Measurements from ENCODE around the gene DAPK1.

DAPK1 gene

GRCh38 chr9:87618931-87619330 lies 121.3 kb downstream of the DAPK1 start:
- no peak for DNase-seq

DNA sequence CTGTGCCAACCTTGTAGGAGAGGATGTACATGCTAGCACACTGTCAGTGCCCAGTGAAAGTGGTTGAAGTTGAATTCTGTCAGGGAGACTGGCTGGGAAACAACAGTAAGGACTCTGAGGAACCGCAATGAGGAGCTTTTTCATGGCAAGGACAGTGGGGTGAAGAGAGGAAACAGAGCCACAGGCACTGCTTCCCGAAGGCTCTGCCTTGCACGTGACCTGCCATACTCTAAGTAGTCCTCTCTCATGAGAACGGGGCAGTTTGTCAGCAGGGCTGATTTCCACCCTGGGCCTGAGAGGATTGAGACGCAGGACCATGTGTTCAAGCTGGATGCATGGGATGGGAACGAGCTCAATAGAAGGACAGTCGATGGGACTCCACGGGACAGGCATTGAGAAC lies 121.7 kb downstream of the DAPK1 start:
- DNase-seq, result no peak

DNA sequence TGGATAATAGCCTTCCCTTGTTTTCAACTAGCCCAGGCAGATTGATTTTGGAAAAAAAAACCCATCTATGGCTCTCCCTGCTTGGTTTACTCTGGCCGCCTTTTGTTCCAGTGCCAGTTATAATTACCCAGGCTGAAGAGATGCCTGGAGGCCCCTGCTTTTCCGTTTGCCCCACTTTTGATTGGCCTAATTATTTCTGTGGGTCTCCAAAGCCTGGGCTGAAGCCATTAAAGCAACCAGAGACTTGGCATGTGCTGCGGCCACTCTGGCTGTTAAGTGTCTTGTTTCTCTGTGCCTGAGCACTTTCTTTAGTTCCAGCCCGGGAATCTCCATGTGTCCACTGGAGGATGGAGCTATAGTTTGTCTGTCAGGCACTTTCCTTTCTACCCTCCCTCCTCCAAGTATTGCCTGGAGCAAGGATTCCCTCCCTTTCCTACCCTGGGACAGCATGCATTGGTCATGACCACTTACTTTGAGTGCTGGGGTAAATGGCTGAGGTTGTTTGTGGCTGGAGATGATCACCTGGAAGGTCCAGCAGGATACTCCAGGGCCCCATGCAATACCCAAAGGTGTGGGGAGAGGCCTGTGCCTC lies 123.2 kb downstream of the DAPK1 start:
- no peak for DNase-seq

GRCh38 chr9:87622098-87622497 lies 124.4 kb downstream of the DAPK1 start:
- no peak for DNase-seq

DNA sequence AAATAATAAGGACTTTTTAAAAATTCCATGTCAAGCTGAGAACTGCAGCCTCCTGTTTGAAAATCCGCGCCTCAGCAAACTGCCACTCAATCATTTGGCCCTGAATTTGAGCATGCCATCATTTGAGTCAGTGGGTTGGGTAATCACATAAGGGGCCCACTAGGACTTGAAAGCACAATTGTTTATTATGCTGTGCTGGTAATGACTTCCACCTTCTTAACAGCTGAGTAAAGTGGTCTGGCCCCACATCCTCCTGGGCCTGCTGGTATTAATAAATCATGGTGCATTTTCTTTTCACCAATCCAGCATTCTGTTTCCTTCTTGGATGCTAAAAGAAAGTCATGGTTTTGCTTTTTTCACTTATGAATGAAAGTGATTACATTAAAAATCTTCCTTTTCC lies 125.3 kb downstream of the DAPK1 start:
- no peak for DNase-seq

- DNase-seq, result no peak
These were observed 130.7 kb downstream of the DAPK1 start for GRCh38 chr9:87628346-87628745.

- DNase-seq, result no peak
These were observed 131.4 kb downstream of the DAPK1 start for GRCh38 chr9:87629104-87629503.

DNA sequence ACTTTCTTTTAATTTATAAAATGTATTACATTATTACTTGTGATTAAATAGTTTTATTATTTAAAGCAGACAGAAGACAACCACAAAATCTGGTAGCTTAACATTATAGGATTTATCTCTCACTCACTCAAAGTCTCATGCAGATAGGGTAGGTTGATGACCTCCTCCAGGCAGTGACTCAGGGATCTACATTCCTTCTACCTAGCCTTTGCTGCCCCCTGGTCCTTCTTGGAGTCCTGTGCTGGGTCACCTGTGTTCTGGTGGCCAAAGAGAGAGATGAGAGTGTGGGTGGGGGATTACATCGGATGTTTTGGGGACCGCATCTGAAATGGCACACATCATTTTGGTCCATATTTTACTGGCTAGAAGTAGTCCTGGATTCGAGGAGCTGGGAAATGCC lies 132.6 kb downstream of the DAPK1 start:
- DNase-seq, result no peak

GRCh38 chr9:87630846-87631245 lies 133.2 kb downstream of the DAPK1 start:
- no peak for DNase-seq

GRCh38 chr9:87635656-87636501 lies 138.2 kb downstream of the DAPK1 start:
- no peak for DNase-seq

DNA sequence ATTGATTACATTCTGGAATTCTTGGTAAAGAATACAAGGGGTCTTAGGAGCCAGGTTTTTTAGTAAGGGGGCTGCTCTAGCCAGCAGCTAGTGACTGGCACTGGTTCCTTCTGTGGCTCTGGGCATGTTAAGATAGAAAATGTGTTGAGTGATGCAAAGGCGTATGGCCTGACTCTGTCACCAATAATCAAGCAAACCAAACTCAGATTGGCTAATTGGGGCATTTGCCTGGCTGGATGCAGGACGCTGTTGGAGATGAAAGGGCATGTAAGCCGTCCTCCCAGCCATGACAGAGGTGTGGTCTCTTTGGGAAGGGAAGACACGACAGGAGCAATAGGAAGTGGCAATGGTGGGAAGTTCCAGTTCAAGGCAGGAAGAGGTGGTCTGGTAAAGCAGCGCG lies 140.6 kb downstream of the DAPK1 start:
- DNase-seq, result no peak

- DNase-seq, result no peak
These were observed 142.3 kb downstream of the DAPK1 start for GRCh38 chr9:87639949-87640348.

DNA sequence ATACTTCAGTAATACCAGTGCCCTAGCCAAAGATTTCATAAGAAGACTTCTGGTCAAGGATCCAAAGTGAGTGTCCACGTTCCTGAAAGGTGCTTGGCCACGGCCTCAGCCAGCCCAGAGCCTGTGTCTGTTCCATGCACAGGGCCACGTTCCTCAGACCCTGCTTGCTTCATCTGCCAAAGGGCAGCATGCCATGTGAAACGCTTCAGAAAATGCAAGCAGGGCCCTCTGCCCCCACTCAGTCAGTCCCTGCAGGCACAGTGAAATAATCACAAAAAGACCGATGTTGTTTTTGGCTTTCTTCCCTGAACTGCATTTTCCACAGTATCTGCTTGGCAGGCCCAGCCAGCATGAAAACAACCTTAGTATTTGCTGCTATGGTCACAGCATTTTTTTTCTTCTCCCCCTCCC lies 142.7 kb downstream of the DAPK1 start:
- no peak for DNase-seq

- DNase-seq, result no peak
These were observed 143.4 kb downstream of the DAPK1 start for GRCh38 chr9:87641067-87641466.

GRCh38 chr9:87642330-87643106 lies 144.9 kb downstream of the DAPK1 start:
- DNase-seq, result no peak

GRCh38 chr9:87643107-87643650 lies 145.5 kb downstream of the DAPK1 start:
- DNase-seq, result no peak

DNA sequence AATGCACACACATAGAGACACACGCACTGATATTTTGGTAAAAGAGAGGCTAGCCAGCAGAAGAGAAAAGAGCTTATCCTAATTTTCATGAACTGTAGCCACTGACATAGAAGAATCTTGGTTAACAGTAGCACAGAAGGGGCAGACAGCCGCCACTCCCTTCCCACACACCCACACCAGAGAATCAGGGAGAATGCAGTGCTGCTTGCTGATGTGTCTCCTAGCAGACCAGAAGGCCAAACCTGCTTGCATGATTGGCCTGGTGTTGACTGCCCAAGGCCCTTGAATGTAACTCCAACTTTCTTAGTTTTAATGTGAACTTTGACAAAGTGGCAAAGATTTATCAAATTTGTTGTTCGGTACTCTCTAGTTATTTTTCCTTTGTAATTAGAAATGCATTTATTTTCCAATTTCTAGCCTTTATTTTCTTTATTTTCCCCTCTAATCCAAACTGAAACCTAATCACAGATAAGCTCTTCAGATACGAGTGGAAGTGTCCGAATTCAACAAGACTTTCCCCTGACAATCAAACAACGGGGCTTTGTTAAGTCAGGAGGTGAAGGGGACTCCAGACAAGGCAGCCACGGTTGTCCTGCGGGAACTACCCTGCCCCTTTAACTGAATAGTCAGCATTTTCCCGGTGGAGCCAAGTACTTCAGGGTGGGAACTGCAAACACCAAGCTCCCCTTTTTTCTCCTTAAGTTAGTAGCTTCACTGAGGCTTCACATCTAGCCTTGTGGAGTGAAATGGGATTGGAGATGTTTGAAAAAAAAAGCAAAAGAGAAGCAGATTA lies 146.3 kb downstream of the DAPK1 start:
- DNase-seq, result no peak

GRCh38 chr9:87644659-87645058 lies 147.0 kb downstream of the DAPK1 start:
- no peak for DNase-seq

DNA sequence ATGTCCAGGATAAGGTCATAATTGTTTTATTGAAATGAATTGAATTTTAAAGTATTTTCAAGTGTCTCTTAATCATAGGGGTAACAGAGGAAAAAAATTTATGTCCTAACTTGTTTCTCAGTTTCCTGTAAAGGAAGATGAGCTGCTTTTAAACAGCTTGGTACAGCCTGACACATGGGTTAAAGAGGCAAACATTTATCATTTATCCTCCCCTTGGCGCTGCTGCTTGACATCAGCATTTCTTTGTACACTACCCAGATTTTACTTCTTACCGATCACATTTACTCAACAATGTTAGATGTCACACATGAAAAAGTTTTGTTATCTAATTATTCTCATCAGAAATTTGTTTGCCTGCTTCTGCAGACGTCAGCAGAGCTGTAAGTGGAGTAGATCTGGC lies 148.9 kb downstream of the DAPK1 start:
- no peak for DNase-seq

- DNase-seq, result no peak
These were observed 149.4 kb downstream of the DAPK1 start for GRCh38 chr9:87647114-87647513.

DNA sequence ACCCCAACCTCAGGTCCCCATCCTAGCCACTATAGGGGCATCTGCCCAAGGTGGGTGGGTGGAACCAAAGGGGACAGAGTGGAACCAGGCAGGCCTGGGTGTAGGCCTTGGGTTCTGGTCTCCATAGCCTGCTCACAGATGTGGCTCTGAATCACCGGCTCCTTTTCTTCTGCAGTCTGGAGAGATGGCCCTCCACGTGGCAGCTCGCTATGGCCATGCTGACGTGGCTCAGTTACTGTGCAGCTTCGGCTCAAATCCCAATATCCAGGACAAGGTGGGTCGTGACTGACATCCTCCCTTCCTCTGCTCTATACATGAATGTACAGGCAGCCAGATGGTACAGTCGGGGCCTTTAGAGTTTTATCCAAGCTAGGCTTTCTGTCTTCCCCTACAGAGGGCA lies 150.9 kb downstream of the DAPK1 start:
- no peak for DNase-seq

DNA sequence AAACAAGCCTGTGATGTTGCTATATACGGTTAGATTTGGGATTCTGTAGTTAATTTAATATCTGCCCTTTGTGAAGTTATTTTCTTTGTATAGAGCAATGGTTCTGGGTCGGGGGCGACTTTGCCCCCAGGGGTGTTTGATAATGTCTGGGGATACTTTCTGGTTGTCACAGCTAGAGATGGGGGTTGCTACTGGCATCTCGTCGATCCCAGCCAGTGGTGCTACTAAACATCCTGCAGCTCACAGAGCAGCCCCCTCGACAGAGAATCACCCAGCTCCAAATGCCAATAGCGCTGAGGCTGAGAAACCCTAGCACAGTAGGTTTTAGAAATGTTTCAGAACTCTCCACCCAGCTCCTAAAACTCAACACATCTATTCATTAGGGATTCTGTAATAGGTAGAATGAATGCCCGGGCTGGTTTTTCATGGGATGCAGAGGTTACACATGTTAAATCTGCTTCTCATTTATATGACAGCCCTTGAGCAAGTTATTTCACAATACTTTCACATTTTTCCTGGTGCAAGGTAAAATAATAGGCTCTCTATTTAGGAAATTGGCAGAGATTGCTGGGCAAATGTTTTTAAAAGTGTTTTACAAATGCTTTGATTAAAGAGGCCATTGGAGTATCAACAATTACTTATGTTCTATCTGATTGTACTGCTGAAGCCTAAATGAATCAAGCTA lies 153.1 kb downstream of the DAPK1 start:
- no peak for DNase-seq

Data from NCI-H2107 (cell line).